ENCODE data around the gene MACROH2A1.

DNA sequence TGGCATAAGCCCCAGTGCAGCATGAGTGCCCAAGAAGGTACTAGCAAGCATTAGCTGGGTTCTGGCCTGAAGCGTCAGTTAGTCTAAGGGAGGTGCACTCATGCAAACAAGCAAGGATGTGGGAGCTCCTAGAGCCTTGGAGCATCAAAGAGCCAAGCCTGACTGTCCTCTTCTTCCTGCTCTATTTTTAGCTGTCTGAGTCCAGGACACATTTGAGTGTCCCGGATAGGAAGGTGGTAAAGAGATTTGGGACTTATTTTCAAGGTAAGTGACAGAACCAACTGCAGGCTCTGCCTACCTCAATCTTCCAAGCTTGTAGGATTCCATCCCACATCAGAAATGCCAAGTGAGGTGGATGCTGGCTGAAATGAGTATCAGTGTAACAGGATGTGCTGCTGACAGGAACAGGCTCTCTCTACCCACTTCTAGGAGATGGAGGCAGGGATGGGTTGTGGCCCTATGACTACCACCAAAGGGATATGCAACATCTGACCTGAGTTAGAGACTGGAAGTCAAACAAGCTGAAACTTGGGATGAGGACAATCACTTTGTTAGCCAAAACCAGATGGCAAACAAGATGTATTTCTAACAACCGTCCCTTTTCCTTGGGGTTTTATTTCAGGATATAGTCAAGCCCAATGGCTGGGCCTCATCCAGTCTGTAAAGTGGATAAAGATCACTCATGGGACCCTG is 15.1 kb downstream of the MACROH2A1 start:
- TF ChIP-seq, protein P1, sequence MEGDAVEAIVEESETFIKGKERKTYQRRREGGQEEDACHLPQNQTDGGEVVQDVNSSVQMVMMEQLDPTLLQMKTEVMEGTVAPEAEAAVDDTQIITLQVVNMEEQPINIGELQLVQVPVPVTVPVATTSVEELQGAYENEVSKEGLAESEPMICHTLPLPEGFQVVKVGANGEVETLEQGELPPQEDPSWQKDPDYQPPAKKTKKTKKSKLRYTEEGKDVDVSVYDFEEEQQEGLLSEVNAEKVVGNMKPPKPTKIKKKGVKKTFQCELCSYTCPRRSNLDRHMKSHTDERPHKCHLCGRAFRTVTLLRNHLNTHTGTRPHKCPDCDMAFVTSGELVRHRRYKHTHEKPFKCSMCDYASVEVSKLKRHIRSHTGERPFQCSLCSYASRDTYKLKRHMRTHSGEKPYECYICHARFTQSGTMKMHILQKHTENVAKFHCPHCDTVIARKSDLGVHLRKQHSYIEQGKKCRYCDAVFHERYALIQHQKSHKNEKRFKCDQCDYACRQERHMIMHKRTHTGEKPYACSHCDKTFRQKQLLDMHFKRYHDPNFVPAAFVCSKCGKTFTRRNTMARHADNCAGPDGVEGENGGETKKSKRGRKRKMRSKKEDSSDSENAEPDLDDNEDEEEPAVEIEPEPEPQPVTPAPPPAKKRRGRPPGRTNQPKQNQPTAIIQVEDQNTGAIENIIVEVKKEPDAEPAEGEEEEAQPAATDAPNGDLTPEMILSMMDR (conservative IDR thresholded peaks at IDR 0.05; ENCODE audit: low read depth in 2 of 2), result no peak
- TF ChIP-seq CREB1 (CRISPR knock-in tag; IDR thresholded peaks at IDR 0.05; ENCODE audit: low read depth) (no peak), POLR2AphosphoS5 (IDR thresholded peaks at IDR 0.05; ENCODE audit: low read depth) (no peak), EZH2 (IDR thresholded peaks at IDR 0.05; ENCODE audit: low read depth, unreplicated experiment) (no peak), JUNB (IDR thresholded peaks at IDR 0.05; ENCODE audit: unreplicated experiment) (no peak)
- TF ChIP-seq, protein P2, sequence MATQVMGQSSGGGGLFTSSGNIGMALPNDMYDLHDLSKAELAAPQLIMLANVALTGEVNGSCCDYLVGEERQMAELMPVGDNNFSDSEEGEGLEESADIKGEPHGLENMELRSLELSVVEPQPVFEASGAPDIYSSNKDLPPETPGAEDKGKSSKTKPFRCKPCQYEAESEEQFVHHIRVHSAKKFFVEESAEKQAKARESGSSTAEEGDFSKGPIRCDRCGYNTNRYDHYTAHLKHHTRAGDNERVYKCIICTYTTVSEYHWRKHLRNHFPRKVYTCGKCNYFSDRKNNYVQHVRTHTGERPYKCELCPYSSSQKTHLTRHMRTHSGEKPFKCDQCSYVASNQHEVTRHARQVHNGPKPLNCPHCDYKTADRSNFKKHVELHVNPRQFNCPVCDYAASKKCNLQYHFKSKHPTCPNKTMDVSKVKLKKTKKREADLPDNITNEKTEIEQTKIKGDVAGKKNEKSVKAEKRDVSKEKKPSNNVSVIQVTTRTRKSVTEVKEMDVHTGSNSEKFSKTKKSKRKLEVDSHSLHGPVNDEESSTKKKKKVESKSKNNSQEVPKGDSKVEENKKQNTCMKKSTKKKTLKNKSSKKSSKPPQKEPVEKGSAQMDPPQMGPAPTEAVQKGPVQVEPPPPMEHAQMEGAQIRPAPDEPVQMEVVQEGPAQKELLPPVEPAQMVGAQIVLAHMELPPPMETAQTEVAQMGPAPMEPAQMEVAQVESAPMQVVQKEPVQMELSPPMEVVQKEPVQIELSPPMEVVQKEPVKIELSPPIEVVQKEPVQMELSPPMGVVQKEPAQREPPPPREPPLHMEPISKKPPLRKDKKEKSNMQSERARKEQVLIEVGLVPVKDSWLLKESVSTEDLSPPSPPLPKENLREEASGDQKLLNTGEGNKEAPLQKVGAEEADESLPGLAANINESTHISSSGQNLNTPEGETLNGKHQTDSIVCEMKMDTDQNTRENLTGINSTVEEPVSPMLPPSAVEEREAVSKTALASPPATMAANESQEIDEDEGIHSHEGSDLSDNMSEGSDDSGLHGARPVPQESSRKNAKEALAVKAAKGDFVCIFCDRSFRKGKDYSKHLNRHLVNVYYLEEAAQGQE (IDR thresholded peaks at IDR 0.05; ENCODE audit: unreplicated experiment), result no peak

Data from GM23338 (cell line).